ENCODE results near the gene HLTF. TPM values are rescaled to one million over a fixed set of nuclear protein-coding genes. Genes with fewer than 3 reads are reported as not detected.
A peak's percentile ranks its signal among the peaks of the same experiment; 100 is the strongest.

The HLTF gene
- total and polyA plus RNA-seq, 2 donors (not counting 1 experiment from before 2014, with no cell fraction given) = 3.3 to 22.9 TPM

DNA sequence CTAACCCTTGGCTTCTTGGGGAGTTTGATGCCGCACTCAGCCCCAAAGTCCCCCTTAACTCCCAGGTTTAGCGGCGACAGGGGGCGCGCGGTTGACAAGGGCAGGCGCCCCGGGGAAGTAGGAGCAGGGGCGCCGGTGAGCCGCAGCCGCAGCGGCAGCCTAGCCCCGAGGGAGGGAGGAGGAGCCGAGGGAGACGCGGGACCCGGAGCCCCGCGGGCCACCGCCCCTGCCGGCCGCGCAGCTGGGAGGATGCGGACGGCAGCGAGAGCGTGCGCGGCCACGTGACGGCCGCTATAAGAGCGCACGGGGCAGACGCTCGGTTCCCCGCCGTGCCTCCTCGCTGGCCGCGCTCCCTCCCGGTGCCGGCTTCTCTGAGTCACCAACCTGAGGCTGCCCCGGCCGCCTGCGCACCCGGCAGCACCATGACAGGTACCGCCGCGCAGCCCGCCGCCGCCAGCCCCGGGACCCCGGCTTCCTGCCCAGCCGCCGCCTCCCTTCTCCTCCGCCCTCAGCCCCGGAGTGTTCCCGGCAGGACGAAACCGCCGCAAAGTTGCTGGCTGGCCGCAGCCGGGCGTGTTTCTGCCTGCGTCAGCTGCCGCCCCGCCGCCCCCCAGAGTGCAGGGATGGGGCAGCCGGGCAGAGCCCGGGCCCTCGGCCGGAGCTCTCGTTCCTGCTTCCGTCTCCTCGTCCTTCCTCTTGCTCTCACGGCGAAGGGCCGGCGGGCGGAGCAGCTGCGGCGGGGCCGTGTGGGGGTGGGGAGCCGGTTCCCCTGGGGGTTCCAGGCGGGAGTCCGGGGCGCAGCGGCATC lies 94.9 kb downstream of the HLTF start, which contains the start of gene GYG1:
Gene GYG1, plus strand, starts transcription at position 322 of the 808 bp plus-strand sequence. Its CDS starts 101 bp downstream, at position 423.
- ChIA-PET CTCF (interaction anchor here (0.7 to 1.7 kb wide), 6 partner anchors 8 to 138 kb away, joined by 3 to 4 read pairs (median 4); partner anchors contain the start of gene HPS3), POLR2A (no interaction called here)
- peaks cover 6% of the 10 kb centered on the region for H4K20me1 ChIP-seq (ENCODE audit: control insufficient read depth, insufficient read depth, low read length, poor library complexity, severe bottlenecking)
- Mint-ChIP-seq H3K27me3 (no peaks in the 10 kb centered on the region), H3K9me3 (ENCODE audit: insufficient read depth) (no peaks in the 10 kb centered on the region), H3K27ac (peak within 1 kb of the TSS; percentile 82), H3K4me3 (peak within 1 kb of the TSS; percentile 85), H3K4me1 (peaks cover 15% of the 10 kb centered on the region)
- peaks cover 0 to 9% of the 10 kb centered on the region in 2 experiments for H3K36me3 ChIP-seq (replicated peaks in 1 of 2; ENCODE audit: control extremely low read depth in 1 of 2, control insufficient read depth in 1 of 2, extremely low read depth in 1 of 2, insufficient read depth in 2 of 2, low read length in 1 of 2)
- H2AFZ ChIP-seq (ENCODE audit: insufficient read depth, low read depth, low read length, poor library complexity, severe bottlenecking) = peak within 1 kb of the TSS; percentile 96
- H3K27ac ChIP-seq (ENCODE audit: low read length in 2 of 2) = peak within 1 kb of the TSS; percentile 41 to 73
- TF ChIP-seq, protein P1, sequence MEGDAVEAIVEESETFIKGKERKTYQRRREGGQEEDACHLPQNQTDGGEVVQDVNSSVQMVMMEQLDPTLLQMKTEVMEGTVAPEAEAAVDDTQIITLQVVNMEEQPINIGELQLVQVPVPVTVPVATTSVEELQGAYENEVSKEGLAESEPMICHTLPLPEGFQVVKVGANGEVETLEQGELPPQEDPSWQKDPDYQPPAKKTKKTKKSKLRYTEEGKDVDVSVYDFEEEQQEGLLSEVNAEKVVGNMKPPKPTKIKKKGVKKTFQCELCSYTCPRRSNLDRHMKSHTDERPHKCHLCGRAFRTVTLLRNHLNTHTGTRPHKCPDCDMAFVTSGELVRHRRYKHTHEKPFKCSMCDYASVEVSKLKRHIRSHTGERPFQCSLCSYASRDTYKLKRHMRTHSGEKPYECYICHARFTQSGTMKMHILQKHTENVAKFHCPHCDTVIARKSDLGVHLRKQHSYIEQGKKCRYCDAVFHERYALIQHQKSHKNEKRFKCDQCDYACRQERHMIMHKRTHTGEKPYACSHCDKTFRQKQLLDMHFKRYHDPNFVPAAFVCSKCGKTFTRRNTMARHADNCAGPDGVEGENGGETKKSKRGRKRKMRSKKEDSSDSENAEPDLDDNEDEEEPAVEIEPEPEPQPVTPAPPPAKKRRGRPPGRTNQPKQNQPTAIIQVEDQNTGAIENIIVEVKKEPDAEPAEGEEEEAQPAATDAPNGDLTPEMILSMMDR (IDR thresholded peaks at IDR 0.05) = peak; percentile 18
- TF ChIP-seq EZH2 (IDR thresholded peaks at IDR 0.05; ENCODE audit: borderline replicate concordance, insufficient read depth, low read depth, low read length, poor library complexity, severe bottlenecking) = no peak
- H3K9ac ChIP-seq (ENCODE audit: low read length) = peak within 1 kb of the TSS; percentile 81
- DNase-seq = peak; percentile 89
- no peaks in the 10 kb centered on the region for H3K27me3 ChIP-seq (replicated peaks in 1 of 4; ENCODE audit: control extremely low read depth in 1 of 4, control insufficient read depth in 3 of 4, insufficient read depth in 4 of 4, low read length in 3 of 4)
- H3K4me3 ChIP-seq (ENCODE audit: control extremely low read depth in 1 of 5, extremely low read depth in 1 of 5, insufficient read depth in 1 of 5, low read depth in 2 of 5, low read length in 4 of 5) = peak within 1 kb of the TSS; percentile 60 to 93 (median 86)
- H3K4me2 ChIP-seq (replicated peaks; ENCODE audit: low read depth, low read length, poor library complexity, severe bottlenecking) = peak within 1 kb of the TSS; percentile 94
- ATAC-seq (ENCODE audit: low read depth) = peak; percentile 89
- WGBS (ENCODE audit: insufficient coverage) = under 1% methylated on average over 89 of the region's 91 CpGs
- no peaks in the 10 kb centered on the region for H3K9me3 ChIP-seq (ENCODE audit: control extremely low read depth in 1 of 3, control insufficient read depth in 2 of 3, insufficient read depth in 1 of 3, low read length in 2 of 3)
- no peaks in the 10 kb centered on the region for H3K79me2 ChIP-seq (ENCODE audit: control insufficient read depth, insufficient read depth, low read length)
- intact Hi-C loops (cut with micrococcal nuclease) = loop anchor here (1.0 to 10.0 kb wide), 3 partner anchors 95 to 823 kb away; partner anchors contain the start of genes HLTF, HPS3 and RNF13
- peaks cover 14 to 19% of the 10 kb centered on the region in 2 donors for H3K4me1 ChIP-seq (ENCODE audit: control insufficient read depth in 2 of 2, insufficient read depth in 2 of 2, low read length in 2 of 2)

DNA sequence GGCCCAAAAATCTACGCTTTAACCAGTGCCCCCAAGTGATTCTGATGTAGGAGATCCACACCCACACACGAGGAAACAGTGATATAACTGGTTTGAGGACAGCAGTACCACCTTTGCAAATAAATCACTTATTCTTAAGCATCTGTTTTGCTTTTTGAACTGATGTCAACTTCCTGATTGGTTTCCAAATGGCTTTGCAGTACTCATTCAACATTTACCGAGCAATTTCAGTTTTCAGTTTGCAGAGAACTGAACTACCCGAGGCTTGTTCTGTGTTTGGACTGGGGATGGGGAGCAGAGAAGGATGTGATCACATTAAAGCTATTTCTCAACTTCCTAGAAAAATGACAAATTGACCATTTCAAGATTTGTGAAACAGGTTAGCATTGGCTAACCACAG lies 96.1 kb downstream of the HLTF start:
- peak overlapping the region; percentile 17 for H3K27ac Mint-ChIP-seq
- peak overlapping the region; percentile 85 for H3K4me3 Mint-ChIP-seq
- TF ChIP-seq, protein P1 (IDR thresholded peaks at IDR 0.05) = no peak
- TF ChIP-seq EZH2 (IDR thresholded peaks at IDR 0.05; ENCODE audit: borderline replicate concordance, insufficient read depth, low read depth, low read length, poor library complexity, severe bottlenecking) = no peak
- DNase-seq (no peak), ATAC-seq (ENCODE audit: low read depth) (no peak)
- no CpG with 5 or more reads among the region's 4 CpGs for WGBS (ENCODE audit: insufficient coverage)
- H2AFZ ChIP-seq (ENCODE audit: insufficient read depth, low read depth, low read length, poor library complexity, severe bottlenecking) = peak overlapping the region; percentile 96
- H3K4me1 Mint-ChIP-seq = peaks cover 15% of the 10 kb centered on the region
- H3K27me3 ChIP-seq (replicated peaks in 1 of 4; ENCODE audit: control extremely low read depth in 1 of 4, control insufficient read depth in 3 of 4, insufficient read depth in 4 of 4, low read length in 3 of 4) = no peaks in the 10 kb centered on the region
- H3K27ac ChIP-seq (ENCODE audit: low read length in 2 of 2) = no peak overlapping the region
- H4K20me1 ChIP-seq (ENCODE audit: control insufficient read depth, insufficient read depth, low read length, poor library complexity, severe bottlenecking) = peaks cover 6% of the 10 kb centered on the region
- no peaks in the 10 kb centered on the region for H3K79me2 ChIP-seq (ENCODE audit: control insufficient read depth, insufficient read depth, low read length)
- ChIA-PET POLR2A (no interaction called here), CTCF (interaction anchor here (0.7 kb wide), 1 partner anchor 50 kb away, joined by 3 read pairs; no protein-coding TSS in a partner anchor)
- no peak overlapping the region for H3K4me3 ChIP-seq (ENCODE audit: control extremely low read depth in 1 of 5, extremely low read depth in 1 of 5, insufficient read depth in 1 of 5, low read depth in 2 of 5, low read length in 4 of 5)
- H3K9me3 Mint-ChIP-seq (ENCODE audit: insufficient read depth) = no peaks in the 10 kb centered on the region
- H3K4me2 ChIP-seq (replicated peaks; ENCODE audit: low read depth, low read length, poor library complexity, severe bottlenecking) = peak overlapping the region; percentile 94
- intact Hi-C loops (cut with micrococcal nuclease) = loop anchor here (5.0 to 10.0 kb wide), 2 partner anchors 137 to 825 kb away; partner anchors contain the start of genes HPS3 and RNF13
- peaks cover 0 to 7% of the 10 kb centered on the region in 2 experiments for H3K36me3 ChIP-seq (replicated peaks in 1 of 2; ENCODE audit: control extremely low read depth in 1 of 2, control insufficient read depth in 1 of 2, extremely low read depth in 1 of 2, insufficient read depth in 2 of 2, low read length in 1 of 2)
- no peak overlapping the region for H3K9ac ChIP-seq (ENCODE audit: low read length)
- H3K27me3 Mint-ChIP-seq = no peaks in the 10 kb centered on the region
- H3K9me3 ChIP-seq (ENCODE audit: control extremely low read depth in 1 of 3, control insufficient read depth in 2 of 3, insufficient read depth in 1 of 3, low read length in 2 of 3) = no peaks in the 10 kb centered on the region
- H3K4me1 ChIP-seq (ENCODE audit: control insufficient read depth in 2 of 2, insufficient read depth in 2 of 2, low read length in 2 of 2) = peaks cover 14 to 19% of the 10 kb centered on the region in 2 donors
